Mucosa of descending colon (tissue), 3 donors: ENCODE results near the gene DOCK9. TPM values are rescaled to one million over a fixed set of nuclear protein-coding genes. Genes with fewer than 3 reads are reported as not detected.
A peak's percentile ranks its signal among the peaks of the same experiment; 100 is the strongest.

ENCODE experiments used
- ATAC-seq: fragments of 200-7000 bp; cut with Tn5 transposase; one replicate; pipeline ENCODE4 v1.9.1; 2020; ENCODE audit warnings: mild to moderate bottlenecking, moderate library complexity
- DNase-seq, 3 donors: peaks; one replicate each; pipeline ENCODE4 v3.0.0-alpha.2; 2020
- H3K36me3 ChIP-seq: fragments of 200-600 bp; one replicate; pipeline ENCODE4 v1.8.0; 2021; ENCODE audit warnings: low read depth, mild to moderate bottlenecking
- H3K4me1 ChIP-seq: fragments of 200-600 bp; one replicate; pipeline ENCODE4 v1.8.0; 2021; ENCODE audit warnings: low read depth, mild to moderate bottlenecking
- H3K4me3 ChIP-seq: fragments of 200-600 bp; one replicate; pipeline ENCODE4 v1.8.0; 2021; ENCODE audit warnings: mild to moderate bottlenecking
- H3K9me3 ChIP-seq: fragments of 200-600 bp; one replicate; pipeline ENCODE4 v1.8.0; 2021; ENCODE audit warnings: mild to moderate bottlenecking
- intact Hi-C, 2 donors: fragments of 100-400 bp; cut with DNase I in 1 of 2; cut with micrococcal nuclease in 1 of 2; formaldehyde crosslinking; loops; one replicate each; pipeline versions ENCODE4 v1.11.0 to v1.11.1; 2022; cut with DNase I, micrococcal nuclease
- total RNA-seq, 3 donors: library from RNA; stranded (reverse); fragmentation: NEBNext Ultra II Directional in 2 of 3; extraction: Animal tissue kit (Norgen Biotek cat#: 25700) in 2 of 3; gene quantifications; one replicate each; pipeline versions ENCODE4 v1.2.1 to v1.2.4, GENCODE V29; 2021 to 2023
- TF ChIP-seq, protein P1 (sequence below): fragments of 200-600 bp; IDR thresholded peaks from one replicate; pipeline ENCODE4 v1.8.0; 2022; ENCODE audit warnings: antibody characterized with exemption, mild to moderate bottlenecking
- donor health status: DM: no; HTN: no; CAD: no; lungs with moderate emphysema.
- donor health status: DM: no; HTN: no; CAD: no.
- donor health status: DM: no; HTN: yes; CAD: no.

The DOCK9 gene
- total RNA-seq, 3 donors from 2014 or later, result 52.0 to 136 (median 54.4) TPM

- Histone ChIP-seq H3K4me3 (no peak overlapping the region), H3K36me3 (peaks cover 5% of the 10 kb centered on the region), H3K9me3 (no peaks in the 10 kb centered on the region), H3K4me1 (no peaks in the 10 kb centered on the region)
- intact Hi-C loops, result no loop called here
- DNase-seq, result peak in 1 of 3 donors; percentile 19
- TF ChIP-seq, protein P1, sequence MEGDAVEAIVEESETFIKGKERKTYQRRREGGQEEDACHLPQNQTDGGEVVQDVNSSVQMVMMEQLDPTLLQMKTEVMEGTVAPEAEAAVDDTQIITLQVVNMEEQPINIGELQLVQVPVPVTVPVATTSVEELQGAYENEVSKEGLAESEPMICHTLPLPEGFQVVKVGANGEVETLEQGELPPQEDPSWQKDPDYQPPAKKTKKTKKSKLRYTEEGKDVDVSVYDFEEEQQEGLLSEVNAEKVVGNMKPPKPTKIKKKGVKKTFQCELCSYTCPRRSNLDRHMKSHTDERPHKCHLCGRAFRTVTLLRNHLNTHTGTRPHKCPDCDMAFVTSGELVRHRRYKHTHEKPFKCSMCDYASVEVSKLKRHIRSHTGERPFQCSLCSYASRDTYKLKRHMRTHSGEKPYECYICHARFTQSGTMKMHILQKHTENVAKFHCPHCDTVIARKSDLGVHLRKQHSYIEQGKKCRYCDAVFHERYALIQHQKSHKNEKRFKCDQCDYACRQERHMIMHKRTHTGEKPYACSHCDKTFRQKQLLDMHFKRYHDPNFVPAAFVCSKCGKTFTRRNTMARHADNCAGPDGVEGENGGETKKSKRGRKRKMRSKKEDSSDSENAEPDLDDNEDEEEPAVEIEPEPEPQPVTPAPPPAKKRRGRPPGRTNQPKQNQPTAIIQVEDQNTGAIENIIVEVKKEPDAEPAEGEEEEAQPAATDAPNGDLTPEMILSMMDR, result no peak
- ATAC-seq, result peak; percentile 49
These were observed 124.1 kb downstream of the DOCK9 start for GRCh38 chr13:98853771-98854221.

GRCh38 chr13:98851276-98851675 is 126.6 kb downstream of the DOCK9 start:
- H3K36me3 ChIP-seq, result peaks cover 5% of the 10 kb centered on the region
- DNase-seq (no peak), ATAC-seq (no peak)
- TF ChIP-seq, protein P1, result no peak
- intact Hi-C loops, result no loop called here
- no peaks in the 10 kb centered on the region for H3K4me1 ChIP-seq
- no peak overlapping the region for H3K4me3 ChIP-seq
- no peaks in the 10 kb centered on the region for H3K9me3 ChIP-seq

DNA sequence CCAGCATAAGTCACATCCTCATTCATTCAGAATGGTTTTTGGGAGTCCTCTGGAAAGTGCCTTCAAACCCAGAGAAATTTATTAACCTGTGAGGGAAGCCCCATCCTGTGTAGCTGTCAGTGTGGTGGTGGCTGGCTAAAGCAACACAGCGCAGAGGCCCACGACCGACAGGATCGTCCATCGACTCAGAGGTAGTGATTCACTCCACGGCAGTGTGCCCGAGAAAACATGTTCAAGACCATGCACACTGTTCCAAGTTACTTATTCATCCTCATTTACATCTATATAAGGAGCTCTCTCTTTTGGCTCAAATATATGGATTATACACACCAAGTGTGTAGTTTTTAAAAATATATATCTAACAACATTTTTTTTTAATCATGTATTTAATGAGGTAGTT is 129.1 kb downstream of the DOCK9 start:
- DNase-seq (no peak), ATAC-seq (no peak)
- Histone ChIP-seq H3K4me3 (no peak overlapping the region), H3K9me3 (no peaks in the 10 kb centered on the region), H3K4me1 (no peaks in the 10 kb centered on the region), H3K36me3 (peaks cover 5% of the 10 kb centered on the region)
- intact Hi-C loops, result loop anchor here in 1 of 2 donors (10.0 kb wide), 1 partner anchor 186 kb away; no protein-coding TSS in a partner anchor
- TF ChIP-seq, protein P1, result no peak

DNA sequence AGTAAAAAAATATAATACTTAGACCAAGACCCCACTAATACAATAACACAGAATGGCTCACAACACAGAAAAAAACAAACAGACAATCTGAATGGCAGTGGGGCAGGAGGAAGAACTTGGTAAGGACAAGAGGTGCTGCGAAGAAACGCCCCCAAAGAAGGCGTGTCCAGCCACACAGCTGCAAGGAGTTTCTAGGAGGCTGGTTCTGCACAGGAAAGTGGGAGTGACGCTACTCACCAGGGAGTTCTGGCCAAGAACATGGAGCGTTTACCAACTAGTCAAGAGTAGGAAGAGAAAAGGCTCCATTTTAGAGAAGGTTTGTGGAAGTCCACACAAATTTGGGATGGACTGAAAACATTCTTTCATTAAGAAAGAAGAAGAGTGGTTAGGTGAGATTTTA is 130.1 kb downstream of the DOCK9 start:
- ATAC-seq (no peak), DNase-seq (no peak)
- no peak overlapping the region for H3K4me3 ChIP-seq
- H3K9me3 ChIP-seq, result no peaks in the 10 kb centered on the region
- intact Hi-C loops, result loop anchor here in 1 of 2 donors (10.0 kb wide), 1 partner anchor 187 kb away; no protein-coding TSS in a partner anchor
- H3K36me3 ChIP-seq, result no peaks in the 10 kb centered on the region
- TF ChIP-seq, protein P1, result no peak
- no peaks in the 10 kb centered on the region for H3K4me1 ChIP-seq

DNA sequence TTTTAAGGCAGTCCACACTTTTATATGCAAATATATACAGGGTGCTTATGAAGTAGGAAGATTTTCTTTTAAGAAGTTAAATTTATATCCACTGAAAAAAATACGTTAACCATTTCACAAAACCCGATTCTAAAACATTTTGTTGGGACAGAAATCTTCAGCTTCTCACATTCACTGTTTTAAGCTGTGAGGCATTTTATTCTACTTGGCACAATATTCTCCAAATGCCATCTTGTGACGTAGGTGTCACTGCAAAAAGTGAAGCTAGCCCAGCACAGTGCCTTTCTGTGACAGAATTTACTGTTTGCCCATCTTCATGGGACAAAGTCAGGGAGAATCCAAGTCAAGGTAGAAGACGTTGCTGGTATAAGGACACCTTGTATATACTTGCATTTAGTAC is 130.9 kb downstream of the DOCK9 start:
- Histone ChIP-seq H3K36me3 (no peaks in the 10 kb centered on the region), H3K9me3 (no peaks in the 10 kb centered on the region), H3K4me3 (no peak overlapping the region), H3K4me1 (no peaks in the 10 kb centered on the region)
- TF ChIP-seq, protein P1, result no peak
- no peak for ATAC-seq
- no peak for DNase-seq
- intact Hi-C loops, result loop anchor here in 1 of 2 donors (10.0 kb wide), 1 partner anchor 188 kb away; no protein-coding TSS in a partner anchor

DNA sequence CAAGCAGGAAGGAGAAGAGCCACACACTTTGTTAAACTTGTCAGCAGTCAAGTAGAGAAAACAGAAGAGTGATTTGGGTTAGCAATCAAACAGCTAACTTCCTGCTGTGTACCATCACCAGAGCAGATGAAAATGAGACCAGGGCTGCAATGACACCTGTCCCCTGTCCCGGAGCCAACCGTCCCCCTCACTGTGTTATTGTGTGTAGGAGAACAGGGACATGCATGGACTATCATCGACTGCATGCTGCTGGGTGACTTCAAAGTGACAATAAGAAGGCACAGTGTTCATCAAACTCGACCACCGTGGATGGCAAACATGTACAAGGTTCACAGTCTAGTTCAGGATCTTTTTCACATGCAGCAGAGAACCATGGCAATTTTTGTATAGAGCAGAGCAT is 131.3 kb downstream of the DOCK9 start:
- TF ChIP-seq, protein P1, result no peak
- Histone ChIP-seq H3K9me3 (no peaks in the 10 kb centered on the region), H3K4me1 (no peaks in the 10 kb centered on the region), H3K4me3 (no peak overlapping the region), H3K36me3 (no peaks in the 10 kb centered on the region)
- ATAC-seq, result no peak
- intact Hi-C loops, result loop anchor here in 1 of 2 donors (10.0 kb wide), 1 partner anchor 188 kb away; no protein-coding TSS in a partner anchor
- no peak for DNase-seq
